Measurements from ENCODE around the gene TAL1.
"Not testable (repeated sequence)": the region's sequence is repeated elsewhere in the genome, so short reads cannot be mapped to it uniquely, and the experiment has no call there.

Gene TAL1

GRCh38 chr1:47232187-47232874 lies at the start of gene TAL1:
Gene TAL1, minus strand, starts transcription at chr1:47232225. Its CDS starts 6,337 bp downstream, at chr1:47225888.
- DNase-seq = no peak

DNA sequence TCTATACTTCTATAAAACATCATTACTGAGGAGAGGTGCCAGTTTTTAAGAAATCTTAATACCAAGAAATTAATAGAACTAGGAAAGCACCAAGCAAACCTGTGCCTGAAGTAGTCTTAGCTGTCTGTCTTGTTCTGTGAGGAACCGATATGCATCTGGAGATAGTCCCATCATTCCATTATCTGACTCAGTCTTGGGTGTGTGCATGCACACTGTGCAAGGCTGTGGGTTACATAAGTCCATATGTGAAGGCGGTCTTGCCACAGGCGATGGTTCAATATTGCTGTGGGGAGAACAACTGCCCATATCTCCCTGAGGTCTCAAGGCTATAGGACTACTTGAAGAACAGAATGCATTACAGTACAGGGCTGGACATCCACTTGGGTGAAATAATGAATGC lies 48.1 kb upstream of the TAL1 start:
- DNase-seq = no peak

DNA sequence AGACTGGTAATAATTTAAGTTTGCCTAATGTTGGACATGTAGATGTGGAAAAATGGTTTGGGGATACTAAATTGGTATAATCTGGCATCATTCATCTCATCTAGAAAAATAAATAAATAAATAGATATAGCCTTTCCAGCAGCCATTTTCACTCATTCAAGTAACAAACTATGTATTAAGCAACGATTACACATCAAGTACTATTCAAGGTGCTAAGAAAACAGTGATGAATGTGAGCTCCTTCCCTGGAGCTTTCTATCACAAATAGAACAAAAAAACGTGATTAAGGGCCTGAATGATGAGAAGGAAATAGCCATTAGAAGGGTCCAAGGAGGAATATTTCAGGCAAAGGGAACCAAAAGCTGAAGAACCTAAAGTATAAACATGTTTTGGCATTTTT lies 44.8 kb upstream of the TAL1 start:
- DNase-seq = no peak

DNA sequence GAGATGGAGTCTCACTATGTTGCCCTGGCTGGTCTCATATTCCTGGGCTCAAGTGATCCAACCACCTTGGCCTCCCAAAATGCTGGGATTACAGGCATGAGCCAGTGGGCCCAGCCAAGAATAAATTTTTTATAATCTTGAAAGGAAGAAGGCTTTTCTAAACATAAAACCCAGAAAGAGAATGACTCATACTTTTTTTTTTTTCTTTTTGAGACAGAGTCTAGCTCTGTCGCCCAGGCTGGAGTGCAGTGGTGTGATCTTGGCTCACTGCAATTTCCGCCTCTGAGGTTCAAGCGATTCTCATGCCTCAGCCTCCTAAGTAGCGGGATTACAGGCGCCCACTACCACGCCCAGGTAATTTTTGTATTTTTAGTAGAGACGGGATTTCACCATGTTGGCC lies 43.8 kb upstream of the TAL1 start:
- DNase-seq = not testable (repeated sequence)

- not testable (repeated sequence) for DNase-seq
Measured at GRCh38 chr1:47265529-47265928, 33.5 kb upstream of the TAL1 start.

DNA sequence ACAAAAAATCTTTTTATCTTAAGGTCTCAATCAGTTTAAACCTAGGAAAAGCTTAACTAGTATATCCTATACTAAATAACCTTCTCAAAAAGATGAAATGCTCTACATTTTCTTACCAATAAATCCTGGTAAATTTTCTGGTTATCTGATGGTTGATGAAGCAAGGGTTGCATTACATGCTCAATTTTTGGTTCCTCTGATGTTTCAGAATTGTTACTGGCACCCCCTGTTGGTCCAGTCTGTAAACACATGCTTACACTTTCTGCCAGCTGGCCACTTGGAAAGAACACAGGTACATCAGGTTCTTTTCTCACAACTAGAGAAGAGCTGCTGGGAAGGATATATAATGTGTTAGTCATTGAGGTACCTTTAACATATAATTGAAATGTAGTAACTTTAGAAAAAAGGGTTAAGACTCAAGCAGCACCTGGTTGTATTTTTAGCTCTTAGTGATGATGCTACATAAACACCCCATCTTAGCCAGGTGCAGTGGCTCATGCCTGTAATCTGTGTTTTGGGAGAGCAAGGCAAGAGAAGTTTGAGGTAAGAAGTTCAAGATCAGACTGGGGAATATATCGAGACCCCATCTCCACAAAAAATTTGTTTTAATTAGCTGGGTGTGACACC lies 30.9 kb upstream of the TAL1 start:
- DNase-seq = peak; percentile 56

DNA sequence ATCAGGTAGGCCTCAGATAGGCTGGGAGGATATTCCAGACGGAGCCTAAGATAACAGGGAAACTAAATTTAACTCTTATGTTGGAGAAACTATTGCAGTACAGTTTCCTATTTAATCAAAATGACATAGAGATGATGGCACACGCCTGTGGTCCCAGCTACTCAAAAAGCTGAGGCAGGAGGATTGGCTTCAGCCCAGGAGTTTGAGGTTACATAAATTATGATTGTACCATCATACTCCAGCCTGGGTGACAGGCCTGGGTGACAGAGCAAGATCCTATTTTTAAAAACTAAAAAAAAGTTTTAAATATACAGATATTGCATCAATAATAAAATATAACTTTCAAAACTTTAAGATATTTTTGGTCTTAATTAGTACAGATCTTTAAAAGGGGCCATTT lies 25.2 kb upstream of the TAL1 start:
- no peak for DNase-seq

- DNase-seq = no peak
Measured at GRCh38 chr1:47252795-47253194, 20.8 kb upstream of the TAL1 start.

GRCh38 chr1:47252369-47252768 lies 20.3 kb upstream of the TAL1 start:
- DNase-seq = no peak

GRCh38 chr1:47249755-47250154 lies 17.7 kb upstream of the TAL1 start:
- DNase-seq = no peak

- no peak for DNase-seq
Measured at GRCh38 chr1:47244339-47244862, 12.4 kb upstream of the TAL1 start.

- no peak for DNase-seq
Measured at GRCh38 chr1:47243910-47244309, 11.9 kb upstream of the TAL1 start.

DNA sequence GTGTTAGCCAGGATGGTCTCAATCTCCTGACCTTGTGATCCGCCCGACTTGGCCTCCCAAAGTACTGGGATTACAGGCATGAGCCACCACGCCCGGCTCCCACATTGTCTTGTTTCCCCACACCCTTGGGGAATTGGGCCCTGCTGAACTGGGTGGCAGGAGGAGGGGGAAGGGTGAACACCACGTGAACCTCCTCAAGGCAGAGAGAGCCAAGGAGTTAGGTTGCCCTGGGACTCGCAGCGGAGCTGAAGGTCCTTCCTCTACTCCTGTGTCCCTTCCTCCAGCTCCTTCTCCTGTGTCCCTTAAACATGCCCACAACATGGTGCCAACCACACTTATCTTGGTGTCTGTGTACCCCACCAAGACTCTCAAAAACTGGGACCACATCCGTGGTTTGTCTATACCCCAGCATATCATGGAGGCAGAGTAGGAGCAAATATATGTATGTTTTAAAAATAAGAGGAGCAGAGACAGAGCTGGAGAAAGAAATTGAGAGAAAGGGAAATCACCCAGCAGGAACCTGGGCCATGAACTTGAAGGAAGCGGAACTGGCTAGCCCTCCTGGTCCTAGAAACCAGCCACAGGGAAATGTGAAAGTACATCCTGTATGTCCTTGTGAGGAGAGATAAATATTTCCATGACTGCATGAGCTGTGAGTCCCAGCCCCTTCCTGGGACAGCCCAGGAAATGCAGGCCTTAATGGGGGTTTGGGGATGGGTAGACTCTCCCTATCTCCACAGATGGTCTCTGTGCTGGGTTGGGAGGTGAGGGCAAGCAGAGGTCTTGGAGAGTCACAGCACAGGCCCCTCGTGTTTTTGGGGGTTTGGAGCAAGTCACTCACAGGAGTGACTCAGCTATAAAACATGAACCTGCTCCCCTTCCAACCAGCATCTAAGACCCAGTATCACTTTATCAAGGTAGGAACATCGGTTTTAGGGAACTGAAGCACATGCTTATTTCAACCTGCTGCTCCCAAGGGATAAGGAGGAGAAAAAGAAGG lies 9.4 kb upstream of the TAL1 start:
- no peak for DNase-seq

DNA sequence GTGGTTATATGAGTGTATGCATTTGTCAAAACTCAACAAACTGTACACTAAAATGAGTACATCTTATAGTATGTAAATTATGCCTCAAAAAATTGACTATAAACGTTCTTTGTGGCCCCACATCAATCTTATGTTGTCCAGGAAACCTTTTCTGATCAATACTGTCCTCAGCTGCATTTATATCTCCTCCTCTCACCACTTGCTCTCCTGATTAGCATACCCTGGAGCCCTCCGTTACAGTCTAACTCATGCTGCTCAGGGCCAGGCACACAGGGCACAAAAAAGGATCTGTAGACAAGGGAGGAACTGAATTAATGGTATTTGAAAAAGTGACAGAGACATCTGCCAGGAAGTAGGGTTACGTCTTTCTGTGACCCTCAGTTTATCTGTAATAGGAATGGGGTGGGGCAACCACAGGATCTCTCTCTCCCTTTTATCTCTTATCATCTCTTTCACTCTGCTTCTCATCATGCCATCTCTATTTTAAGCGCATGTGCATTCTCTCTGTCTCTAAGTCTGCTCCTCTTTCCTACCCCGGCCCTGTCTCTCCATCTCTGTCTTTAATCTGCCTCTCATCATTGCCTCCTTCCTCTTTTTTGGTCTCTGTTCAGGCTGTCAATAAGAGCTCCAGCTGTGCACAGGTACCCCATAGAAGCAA lies 7.0 kb upstream of the TAL1 start:
- no peak for DNase-seq

GRCh38 chr1:47235806-47236205 lies 3.8 kb upstream of the TAL1 start:
- DNase-seq = no peak

GRCh38 chr1:47235241-47235681 lies 3.2 kb upstream of the TAL1 start:
- no peak for DNase-seq

- DNase-seq = no peak
Measured at GRCh38 chr1:47233186-47233585, 1.2 kb upstream of the TAL1 start.

- peak; percentile 32 for DNase-seq
Measured at GRCh38 chr1:47231301-47232186, 481 bp downstream of the TAL1 start.

- DNase-seq = peak; percentile 10
Measured at GRCh38 chr1:47230692-47231300, 1.2 kb downstream of the TAL1 start.

- no peak for DNase-seq
Measured at GRCh38 chr1:47229886-47230691, 1.9 kb downstream of the TAL1 start.
